ENCODE results near the gene FANCC. TPM values are rescaled to one million over a fixed set of nuclear protein-coding genes. Genes with fewer than 3 reads are reported as not detected.
A peak's percentile ranks its signal among the peaks of the same experiment; 100 is the strongest.

The FANCC gene
- total RNA-seq, 1 donor from 2014 or later, result 22.9 TPM

- Mint-ChIP-seq H3K36me3 (ENCODE audit: unreplicated experiment) (no peaks in the 10 kb centered on the region), H3K9me3 (ENCODE audit: unreplicated experiment) (peaks cover 7% of the 10 kb centered on the region), H3K4me1 (ENCODE audit: low read depth, unreplicated experiment) (peaks cover 12% of the 10 kb centered on the region), H3K27me3 (ENCODE audit: unreplicated experiment) (peaks cover 7% of the 10 kb centered on the region), H3K27ac (ENCODE audit: unreplicated experiment) (peak overlapping the region; percentile 94), H3K4me3 (ENCODE audit: unreplicated experiment) (peak overlapping the region; percentile 91)
- TF ChIP-seq CTCF (IDR thresholded peaks at IDR 0.05; ENCODE audit: partially characterized antibody, unreplicated experiment), result no peak
- no peak for DNase-seq
Measured at GRCh38 chr9:95317893-95318211, 343 bp upstream of the FANCC start.

- Mint-ChIP-seq H3K36me3 (ENCODE audit: unreplicated experiment) (no peaks in the 10 kb centered on the region), H3K27ac (ENCODE audit: unreplicated experiment) (peak overlapping the region; percentile 96), H3K9me3 (ENCODE audit: unreplicated experiment) (peaks cover 7% of the 10 kb centered on the region), H3K4me1 (ENCODE audit: low read depth, unreplicated experiment) (peaks cover 12% of the 10 kb centered on the region), H3K4me3 (ENCODE audit: unreplicated experiment) (peak overlapping the region; percentile 93), H3K27me3 (ENCODE audit: unreplicated experiment) (peaks cover 7% of the 10 kb centered on the region)
- peak; percentile 90 for DNase-seq
- no peak for TF ChIP-seq CTCF (IDR thresholded peaks at IDR 0.05; ENCODE audit: partially characterized antibody, unreplicated experiment)
Measured at GRCh38 chr9:95316794-95317118, 753 bp downstream of the FANCC start.

GRCh38 chr9:95316274-95316673, 1.2 kb downstream of the FANCC start:
- H3K27ac Mint-ChIP-seq (ENCODE audit: unreplicated experiment), result peak overlapping the region; percentile 96
- H3K27me3 Mint-ChIP-seq (ENCODE audit: unreplicated experiment), result peaks cover 7% of the 10 kb centered on the region
- no peak for TF ChIP-seq CTCF (IDR thresholded peaks at IDR 0.05; ENCODE audit: partially characterized antibody, unreplicated experiment)
- H3K36me3 Mint-ChIP-seq (ENCODE audit: unreplicated experiment), result no peaks in the 10 kb centered on the region
- no peak for DNase-seq
- H3K4me3 Mint-ChIP-seq (ENCODE audit: unreplicated experiment), result peak overlapping the region; percentile 93
- H3K4me1 Mint-ChIP-seq (ENCODE audit: low read depth, unreplicated experiment), result peaks cover 12% of the 10 kb centered on the region
- H3K9me3 Mint-ChIP-seq (ENCODE audit: unreplicated experiment), result peaks cover 7% of the 10 kb centered on the region

GRCh38 chr9:95315108-95315746, 2.3 kb downstream of the FANCC start:
- Mint-ChIP-seq H3K27ac (ENCODE audit: unreplicated experiment) (peak overlapping the region; percentile 23), H3K9me3 (ENCODE audit: unreplicated experiment) (peaks cover 7% of the 10 kb centered on the region), H3K36me3 (ENCODE audit: unreplicated experiment) (no peaks in the 10 kb centered on the region), H3K4me1 (ENCODE audit: low read depth, unreplicated experiment) (peaks cover 16% of the 10 kb centered on the region), H3K27me3 (ENCODE audit: unreplicated experiment) (peaks cover 7% of the 10 kb centered on the region), H3K4me3 (ENCODE audit: unreplicated experiment) (peak overlapping the region; percentile 39)
- TF ChIP-seq CTCF (IDR thresholded peaks at IDR 0.05; ENCODE audit: partially characterized antibody, unreplicated experiment), result no peak
- no peak for DNase-seq

- Mint-ChIP-seq H3K36me3 (ENCODE audit: unreplicated experiment) (no peaks in the 10 kb centered on the region), H3K9me3 (ENCODE audit: unreplicated experiment) (peaks cover 6% of the 10 kb centered on the region), H3K4me3 (ENCODE audit: unreplicated experiment) (peak overlapping the region; percentile 90), H3K27ac (ENCODE audit: unreplicated experiment) (no peak overlapping the region), H3K4me1 (ENCODE audit: low read depth, unreplicated experiment) (peaks cover 16% of the 10 kb centered on the region), H3K27me3 (ENCODE audit: unreplicated experiment) (peaks cover 7% of the 10 kb centered on the region)
- peak; percentile 76 for DNase-seq
- no peak for TF ChIP-seq CTCF (IDR thresholded peaks at IDR 0.05; ENCODE audit: partially characterized antibody, unreplicated experiment)
Measured at GRCh38 chr9:95313010-95313498, 4.5 kb downstream of the FANCC start.
